ENCODE measurements around the gene PSMA6.
A peak's percentile ranks its signal among the peaks of the same experiment; 100 is the strongest.

PSMA6 gene

DNA sequence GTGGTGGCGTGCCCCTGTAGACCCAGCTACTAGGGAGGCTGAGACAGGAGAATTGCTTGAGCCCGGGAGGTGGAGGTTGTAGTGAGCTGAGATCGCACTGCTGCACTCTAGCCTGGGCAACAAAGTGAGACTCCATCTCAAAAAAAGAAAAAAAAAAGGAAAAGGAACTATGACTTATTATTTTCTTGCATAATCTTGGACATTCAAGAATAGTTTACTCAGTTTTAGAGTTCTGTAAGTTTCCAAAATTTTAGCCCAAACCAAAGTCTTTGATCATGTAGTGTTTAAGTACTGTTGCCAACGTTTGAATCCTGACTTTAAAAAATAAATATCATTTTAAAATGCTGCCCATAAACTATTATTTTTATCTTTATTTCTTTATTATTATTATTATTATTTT lies 6.2 kb downstream of the PSMA6 start (continued):
- TF ChIP-seq ZNF37A (tag by site-specific recombination; IDR thresholded peaks at IDR 0.05) (no peak), MEIS1 (CRISPR knock-in tag; IDR thresholded peaks at IDR 0.05; ENCODE audit: borderline replicate concordance) (no peak)
- TF ChIP-seq, protein P1, sequence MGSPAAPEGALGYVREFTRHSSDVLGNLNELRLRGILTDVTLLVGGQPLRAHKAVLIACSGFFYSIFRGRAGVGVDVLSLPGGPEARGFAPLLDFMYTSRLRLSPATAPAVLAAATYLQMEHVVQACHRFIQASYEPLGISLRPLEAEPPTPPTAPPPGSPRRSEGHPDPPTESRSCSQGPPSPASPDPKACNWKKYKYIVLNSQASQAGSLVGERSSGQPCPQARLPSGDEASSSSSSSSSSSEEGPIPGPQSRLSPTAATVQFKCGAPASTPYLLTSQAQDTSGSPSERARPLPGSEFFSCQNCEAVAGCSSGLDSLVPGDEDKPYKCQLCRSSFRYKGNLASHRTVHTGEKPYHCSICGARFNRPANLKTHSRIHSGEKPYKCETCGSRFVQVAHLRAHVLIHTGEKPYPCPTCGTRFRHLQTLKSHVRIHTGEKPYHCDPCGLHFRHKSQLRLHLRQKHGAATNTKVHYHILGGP (tag by site-specific recombination; IDR thresholded peaks at IDR 0.05) = no peak
- TF ChIP-seq, protein P2, sequence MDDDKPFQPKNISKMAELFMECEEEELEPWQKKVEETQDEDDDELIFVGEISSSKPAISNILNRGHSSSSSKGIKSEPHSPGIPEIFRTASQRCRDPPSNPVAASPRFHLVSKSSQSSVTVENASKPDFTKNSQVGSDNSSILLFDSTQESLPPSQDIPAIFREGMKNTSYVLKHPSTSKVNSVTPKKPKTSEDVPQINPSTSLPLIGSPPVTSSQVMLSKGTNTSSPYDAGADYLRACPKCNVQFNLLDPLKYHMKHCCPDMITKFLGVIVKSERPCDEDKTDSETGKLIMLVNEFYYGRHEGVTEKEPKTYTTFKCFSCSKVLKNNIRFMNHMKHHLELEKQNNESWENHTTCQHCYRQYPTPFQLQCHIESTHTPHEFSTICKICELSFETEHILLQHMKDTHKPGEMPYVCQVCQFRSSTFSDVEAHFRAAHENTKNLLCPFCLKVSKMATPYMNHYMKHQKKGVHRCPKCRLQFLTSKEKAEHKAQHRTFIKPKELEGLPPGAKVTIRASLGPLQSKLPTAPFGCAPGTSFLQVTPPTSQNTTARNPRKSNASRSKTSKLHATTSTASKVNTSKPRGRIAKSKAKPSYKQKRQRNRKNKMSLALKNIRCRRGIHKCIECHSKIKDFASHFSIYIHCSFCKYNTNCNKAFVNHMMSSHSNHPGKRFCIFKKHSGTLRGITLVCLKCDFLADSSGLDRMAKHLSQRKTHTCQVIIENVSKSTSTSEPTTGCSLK (tag by site-specific recombination; IDR thresholded peaks at IDR 0.05) = no peak

DNA sequence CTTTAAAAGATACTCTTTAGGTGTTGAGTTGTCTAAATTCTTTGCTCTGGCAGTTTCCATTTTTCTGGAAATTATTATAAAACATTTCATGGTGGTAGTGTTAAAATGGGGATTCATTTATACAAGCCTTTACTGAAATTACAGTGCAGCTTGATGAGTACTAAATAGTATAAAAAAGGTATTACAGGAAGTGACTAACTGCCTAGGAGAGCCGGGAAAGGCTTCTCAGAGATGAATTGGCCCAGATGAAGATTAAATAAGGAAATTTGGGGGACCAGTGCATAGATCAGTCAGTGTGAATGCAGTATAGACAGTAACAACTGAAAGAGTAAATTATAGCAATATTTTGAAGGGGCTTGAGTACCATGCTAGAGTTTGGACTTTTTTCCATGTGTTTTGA lies 7.5 kb downstream of the PSMA6 start:
- Histone ChIP-seq H3K4me3 (ENCODE audit: low read depth, low read length) (no peak overlapping the region), H3K9me3 (ENCODE audit: control insufficient read depth, insufficient read depth, low read depth, low read length) (no peaks in the 10 kb centered on the region; the same call in 1 of the 2 replicates), H3K4me1 (ENCODE audit: control insufficient read depth, insufficient read depth, low read length) (peaks cover 5% of the 10 kb centered on the region; the same call in 1 of the 2 replicates), H3K27ac (ENCODE audit: extremely low read depth, low read depth, low read length) (no peak overlapping the region), H3K36me3 (ENCODE audit: control insufficient read depth in 2 of 2, insufficient read depth in 1 of 2, low read length in 2 of 2) (peaks cover 9 to 10% of the 10 kb centered on the region in 2 experiments; a peak in 2 of 3 replicates)
- ChIA-PET CTCF (no interaction called here), POLR2A (interaction anchor here (1.7 kb wide), 1 partner anchor 8 kb away, joined by 13 read pairs; the partner anchor contains the start of gene PSMA6)
- TF ChIP-seq ZNF239 (tag by site-specific recombination; IDR thresholded peaks at IDR 0.05) (no peak), PRDM1 (tag by site-specific recombination; IDR thresholded peaks at IDR 0.05) (no peak), ZNF274 (IDR thresholded peaks at IDR 0.05; ENCODE audit: low read length) (no peak), ZNF274 (tag by site-specific recombination; IDR thresholded peaks at IDR 0.05; ENCODE audit: borderline replicate concordance) (no peak), ZIC2 (tag by site-specific recombination; IDR thresholded peaks at IDR 0.05) (no peak), ZFHX2 (tag by site-specific recombination; conservative IDR thresholded peaks at IDR 0.05) (no peak)
- TF ChIP-seq, protein P3, sequence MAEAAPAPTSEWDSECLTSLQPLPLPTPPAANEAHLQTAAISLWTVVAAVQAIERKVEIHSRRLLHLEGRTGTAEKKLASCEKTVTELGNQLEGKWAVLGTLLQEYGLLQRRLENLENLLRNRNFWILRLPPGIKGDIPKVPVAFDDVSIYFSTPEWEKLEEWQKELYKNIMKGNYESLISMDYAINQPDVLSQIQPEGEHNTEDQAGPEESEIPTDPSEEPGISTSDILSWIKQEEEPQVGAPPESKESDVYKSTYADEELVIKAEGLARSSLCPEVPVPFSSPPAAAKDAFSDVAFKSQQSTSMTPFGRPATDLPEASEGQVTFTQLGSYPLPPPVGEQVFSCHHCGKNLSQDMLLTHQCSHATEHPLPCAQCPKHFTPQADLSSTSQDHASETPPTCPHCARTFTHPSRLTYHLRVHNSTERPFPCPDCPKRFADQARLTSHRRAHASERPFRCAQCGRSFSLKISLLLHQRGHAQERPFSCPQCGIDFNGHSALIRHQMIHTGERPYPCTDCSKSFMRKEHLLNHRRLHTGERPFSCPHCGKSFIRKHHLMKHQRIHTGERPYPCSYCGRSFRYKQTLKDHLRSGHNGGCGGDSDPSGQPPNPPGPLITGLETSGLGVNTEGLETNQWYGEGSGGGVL (tag by site-specific recombination; IDR thresholded peaks at IDR 0.05) = no peak
- TF ChIP-seq, protein P2 (tag by site-specific recombination; IDR thresholded peaks at IDR 0.05) = no peak

DNA sequence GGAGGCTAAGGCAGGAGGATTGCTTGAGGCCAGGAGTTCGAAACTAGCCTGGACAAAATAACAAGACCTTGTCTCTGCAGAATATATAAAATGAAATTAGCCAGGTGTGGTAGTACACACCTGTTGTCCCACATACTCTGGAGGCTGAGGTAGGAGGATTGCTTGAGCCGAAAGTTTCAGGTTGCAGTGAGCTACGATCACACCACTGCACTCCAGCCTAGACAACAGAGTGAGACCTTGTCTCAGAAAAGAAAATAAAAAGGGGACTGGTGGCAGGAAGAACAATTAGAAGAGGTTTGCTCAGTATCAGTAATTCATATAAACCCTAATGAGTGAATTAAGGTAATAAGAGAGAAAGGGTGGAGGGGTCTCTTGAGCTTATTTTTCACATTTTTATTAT lies 8.0 kb downstream of the PSMA6 start:
- peaks cover 6 to 10% of the 10 kb centered on the region in 2 experiments; a peak in 2 of 3 replicates for H3K36me3 ChIP-seq (ENCODE audit: control insufficient read depth in 2 of 2, insufficient read depth in 1 of 2, low read length in 2 of 2)
- peaks cover 5% of the 10 kb centered on the region; the same call in 1 of the 2 replicates for H3K4me1 ChIP-seq (ENCODE audit: control insufficient read depth, insufficient read depth, low read length)
- H3K4me3 ChIP-seq (ENCODE audit: low read depth, low read length) = no peak overlapping the region
- H3K27ac ChIP-seq (ENCODE audit: extremely low read depth, low read depth, low read length) = no peak overlapping the region
- H3K9me3 ChIP-seq (ENCODE audit: control insufficient read depth, insufficient read depth, low read depth, low read length) = no peaks in the 10 kb centered on the region; the same call in 1 of the 2 replicates
- POLR2A ChIA-PET = interaction anchor here (0.8 to 1.7 kb wide), 3 partner anchors 8 to 22 kb away, joined by 3 to 13 read pairs (median 4); partner anchors contain the start of gene PSMA6
- CTCF ChIA-PET = interaction anchor here (0.6 kb wide), 1 partner anchor 1850 kb away, joined by 4 read pairs; no protein-coding TSS in a partner anchor
- TF ChIP-seq ZFP41 (tag by site-specific recombination; IDR thresholded peaks at IDR 0.05; ENCODE audit: borderline replicate concordance) (no peak), IKZF3 (tag by site-specific recombination; IDR thresholded peaks at IDR 0.05) (no peak), ZBTB21 (tag by site-specific recombination; IDR thresholded peaks at IDR 0.05) (no peak), ZNF2 (tag by site-specific recombination; IDR thresholded peaks at IDR 0.05) (no peak)
- TF ChIP-seq, protein P4, sequence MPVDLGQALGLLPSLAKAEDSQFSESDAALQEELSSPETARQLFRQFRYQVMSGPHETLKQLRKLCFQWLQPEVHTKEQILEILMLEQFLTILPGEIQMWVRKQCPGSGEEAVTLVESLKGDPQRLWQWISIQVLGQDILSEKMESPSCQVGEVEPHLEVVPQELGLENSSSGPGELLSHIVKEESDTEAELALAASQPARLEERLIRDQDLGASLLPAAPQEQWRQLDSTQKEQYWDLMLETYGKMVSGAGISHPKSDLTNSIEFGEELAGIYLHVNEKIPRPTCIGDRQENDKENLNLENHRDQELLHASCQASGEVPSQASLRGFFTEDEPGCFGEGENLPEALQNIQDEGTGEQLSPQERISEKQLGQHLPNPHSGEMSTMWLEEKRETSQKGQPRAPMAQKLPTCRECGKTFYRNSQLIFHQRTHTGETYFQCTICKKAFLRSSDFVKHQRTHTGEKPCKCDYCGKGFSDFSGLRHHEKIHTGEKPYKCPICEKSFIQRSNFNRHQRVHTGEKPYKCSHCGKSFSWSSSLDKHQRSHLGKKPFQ (tag by site-specific recombination; IDR thresholded peaks at IDR 0.05) = 0 out of 2 replicates have a peak, but pooled peaks have one; percentile 17
- TF ChIP-seq, protein P5, sequence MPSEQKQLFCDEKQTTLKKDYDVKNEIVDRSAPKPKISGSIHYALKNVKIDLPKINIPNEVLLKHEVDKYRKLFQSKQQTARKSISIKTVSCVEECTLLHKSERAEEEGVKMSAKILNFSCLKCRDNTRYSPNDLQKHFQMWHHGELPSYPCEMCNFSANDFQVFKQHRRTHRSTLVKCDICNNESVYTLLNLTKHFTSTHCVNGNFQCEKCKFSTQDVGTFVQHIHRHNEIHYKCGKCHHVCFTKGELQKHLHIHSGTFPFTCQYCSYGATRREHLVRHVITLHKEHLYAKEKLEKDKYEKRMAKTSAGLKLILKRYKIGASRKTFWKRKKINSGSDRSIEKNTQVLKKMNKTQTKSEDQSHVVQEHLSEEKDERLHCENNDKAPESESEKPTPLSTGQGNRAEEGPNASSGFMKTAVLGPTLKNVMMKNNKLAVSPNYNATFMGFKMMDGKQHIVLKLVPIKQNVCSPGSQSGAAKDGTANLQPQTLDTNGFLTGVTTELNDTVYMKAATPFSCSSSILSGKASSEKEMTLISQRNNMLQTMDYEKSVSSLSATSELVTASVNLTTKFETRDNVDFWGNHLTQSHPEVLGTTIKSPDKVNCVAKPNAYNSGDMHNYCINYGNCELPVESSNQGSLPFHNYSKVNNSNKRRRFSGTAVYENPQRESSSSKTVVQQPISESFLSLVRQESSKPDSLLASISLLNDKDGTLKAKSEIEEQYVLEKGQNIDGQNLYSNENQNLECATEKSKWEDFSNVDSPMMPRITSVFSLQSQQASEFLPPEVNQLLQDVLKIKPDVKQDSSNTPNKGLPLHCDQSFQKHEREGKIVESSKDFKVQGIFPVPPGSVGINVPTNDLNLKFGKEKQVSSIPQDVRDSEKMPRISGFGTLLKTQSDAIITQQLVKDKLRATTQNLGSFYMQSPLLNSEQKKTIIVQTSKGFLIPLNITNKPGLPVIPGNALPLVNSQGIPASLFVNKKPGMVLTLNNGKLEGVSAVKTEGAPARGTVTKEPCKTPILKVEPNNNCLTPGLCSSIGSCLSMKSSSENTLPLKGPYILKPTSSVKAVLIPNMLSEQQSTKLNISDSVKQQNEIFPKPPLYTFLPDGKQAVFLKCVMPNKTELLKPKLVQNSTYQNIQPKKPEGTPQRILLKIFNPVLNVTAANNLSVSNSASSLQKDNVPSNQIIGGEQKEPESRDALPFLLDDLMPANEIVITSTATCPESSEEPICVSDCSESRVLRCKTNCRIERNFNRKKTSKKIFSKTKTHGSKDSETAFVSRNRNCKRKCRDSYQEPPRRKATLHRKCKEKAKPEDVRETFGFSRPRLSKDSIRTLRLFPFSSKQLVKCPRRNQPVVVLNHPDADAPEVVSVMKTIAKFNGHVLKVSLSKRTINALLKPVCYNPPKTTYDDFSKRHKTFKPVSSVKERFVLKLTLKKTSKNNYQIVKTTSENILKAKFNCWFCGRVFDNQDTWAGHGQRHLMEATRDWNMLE (tag by site-specific recombination; conservative IDR thresholded peaks at IDR 0.05; ENCODE audit: low read depth) = no peak
